Astrocyte of the spinal cord (primary cell): ENCODE data around the gene ZBED6.

Source experiments
- DNase-seq: peaks from one replicate; pipeline ENCODE4 v3.0.0; 2011; ENCODE audit warnings: low read depth, low spot score
- H3K4me3 ChIP-seq: 2 replicates; pipeline ENCODE4 v1.5.1; 2011; ENCODE audit warnings: low read depth, mild to moderate bottlenecking, low read length, moderate library complexity
- in situ Hi-C: cut with HindIII; loops from 2 replicates; pipeline ENCODE4 v1.10.0; 2017; ENCODE audit warnings: low sequenced_read_pairs
- TF ChIP-seq, protein P1 (sequence below): IDR thresholded peaks from 2 replicates; pipeline ENCODE4 v1.5.1; 2012; ENCODE audit warnings: low read depth, mild to moderate bottlenecking, low read length, inconsistent platforms

Gene ZBED6

DNA sequence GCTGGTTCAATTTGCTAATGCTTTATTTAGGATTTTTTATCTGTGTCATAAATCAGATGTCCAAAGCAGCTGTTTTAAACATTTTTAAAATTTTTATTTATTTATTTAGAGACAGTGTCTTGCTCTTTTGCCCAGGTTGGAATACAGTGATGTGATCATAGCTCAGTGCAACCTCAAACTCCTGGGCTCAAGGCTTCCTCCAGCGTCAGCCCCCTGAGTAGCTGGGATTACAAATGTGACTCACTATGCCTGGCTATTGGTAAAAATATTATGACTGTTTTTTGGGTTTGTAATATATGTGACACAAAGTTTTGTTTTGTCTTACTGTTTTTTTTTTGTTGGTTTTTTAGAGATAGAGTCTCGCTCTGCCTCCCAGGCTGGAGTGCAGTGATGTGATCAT, 11.8 kb downstream of the ZBED6 start:
- in situ Hi-C loops: no loop called here
- DNase-seq: peak; percentile 71
- H3K4me3 ChIP-seq: no peak overlapping the region
- TF ChIP-seq, protein P1, sequence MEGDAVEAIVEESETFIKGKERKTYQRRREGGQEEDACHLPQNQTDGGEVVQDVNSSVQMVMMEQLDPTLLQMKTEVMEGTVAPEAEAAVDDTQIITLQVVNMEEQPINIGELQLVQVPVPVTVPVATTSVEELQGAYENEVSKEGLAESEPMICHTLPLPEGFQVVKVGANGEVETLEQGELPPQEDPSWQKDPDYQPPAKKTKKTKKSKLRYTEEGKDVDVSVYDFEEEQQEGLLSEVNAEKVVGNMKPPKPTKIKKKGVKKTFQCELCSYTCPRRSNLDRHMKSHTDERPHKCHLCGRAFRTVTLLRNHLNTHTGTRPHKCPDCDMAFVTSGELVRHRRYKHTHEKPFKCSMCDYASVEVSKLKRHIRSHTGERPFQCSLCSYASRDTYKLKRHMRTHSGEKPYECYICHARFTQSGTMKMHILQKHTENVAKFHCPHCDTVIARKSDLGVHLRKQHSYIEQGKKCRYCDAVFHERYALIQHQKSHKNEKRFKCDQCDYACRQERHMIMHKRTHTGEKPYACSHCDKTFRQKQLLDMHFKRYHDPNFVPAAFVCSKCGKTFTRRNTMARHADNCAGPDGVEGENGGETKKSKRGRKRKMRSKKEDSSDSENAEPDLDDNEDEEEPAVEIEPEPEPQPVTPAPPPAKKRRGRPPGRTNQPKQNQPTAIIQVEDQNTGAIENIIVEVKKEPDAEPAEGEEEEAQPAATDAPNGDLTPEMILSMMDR: peak; percentile 3

DNA sequence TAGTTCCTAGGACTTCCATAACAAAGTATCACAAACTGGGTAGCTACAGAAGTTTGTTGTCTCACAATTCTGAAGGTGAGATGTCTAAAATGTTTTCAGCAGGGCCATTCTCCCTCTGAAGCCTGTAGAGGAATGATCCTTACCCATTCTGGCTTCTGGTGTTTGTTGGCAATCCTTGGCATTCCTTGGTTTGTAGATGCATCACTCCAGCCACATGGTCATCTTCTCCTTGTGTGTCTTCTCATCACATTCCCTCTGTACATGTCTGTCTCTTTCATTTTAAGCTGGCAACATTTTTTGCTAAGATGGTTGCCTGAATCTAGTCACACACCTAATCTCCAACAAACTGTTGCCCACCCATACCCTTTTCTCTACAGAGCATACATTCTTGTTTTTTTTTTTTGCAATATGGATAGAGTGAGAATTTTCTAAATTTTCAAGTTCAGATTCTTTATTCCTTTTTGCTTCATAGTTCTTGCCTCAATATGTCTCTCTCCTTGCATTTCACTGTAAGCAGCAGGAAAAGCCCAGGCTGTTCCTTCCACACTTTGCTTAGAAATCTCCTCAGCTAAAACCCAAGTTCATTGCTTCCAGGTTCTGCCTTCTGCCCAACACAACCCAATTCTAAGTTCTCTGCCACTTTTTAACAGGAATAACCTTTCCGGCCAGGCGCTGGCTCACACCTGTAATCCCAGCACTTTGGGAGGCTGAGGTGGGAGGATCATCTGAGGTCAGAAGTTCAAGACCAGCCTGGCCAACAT, 18.3 kb downstream of the ZBED6 start:
- DNase-seq: no peak
- in situ Hi-C loops: no loop called here
- H3K4me3 ChIP-seq: no peak overlapping the region
- TF ChIP-seq, protein P1: no peak

DNA sequence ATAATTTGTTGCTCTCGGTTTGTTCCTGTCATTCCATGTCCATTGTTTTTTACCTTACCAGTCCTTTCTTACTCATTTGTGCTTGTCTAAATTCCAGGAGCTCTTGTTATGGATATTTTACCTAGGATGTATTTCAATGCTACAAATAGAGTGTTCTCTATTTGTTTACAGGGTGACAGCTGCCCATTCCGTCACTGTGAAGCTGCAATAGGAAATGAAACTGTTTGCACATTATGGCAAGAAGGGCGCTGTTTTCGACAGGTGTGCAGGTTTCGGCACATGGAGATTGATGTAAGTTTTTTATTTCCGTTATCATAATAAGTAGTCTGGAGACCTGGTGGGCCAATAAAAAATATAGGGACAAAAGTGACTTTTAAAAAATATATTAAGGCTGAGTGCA, 23.0 kb downstream of the ZBED6 start:
- H3K4me3 ChIP-seq: no peak overlapping the region
- TF ChIP-seq, protein P1: no peak
- in situ Hi-C loops: no loop called here
- DNase-seq: no peak

DNA sequence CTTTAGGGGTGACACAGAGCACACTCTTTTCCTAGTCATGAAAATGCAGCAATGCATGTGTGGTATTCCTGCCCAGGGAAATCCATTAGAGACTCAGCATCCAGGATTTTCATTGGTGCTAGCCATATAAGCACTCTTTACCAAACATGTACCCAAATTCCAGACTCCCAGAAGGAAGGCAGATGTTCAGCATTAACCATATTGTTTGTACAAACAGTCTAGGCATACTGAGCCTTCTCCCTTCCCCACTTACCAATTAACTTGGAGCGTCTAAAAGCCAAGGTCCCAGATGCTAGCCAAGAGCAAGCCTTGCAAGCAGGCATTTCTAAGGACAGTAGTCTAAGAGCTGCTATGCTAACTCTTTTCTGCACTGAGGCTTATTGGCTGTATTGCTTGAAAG, 27.9 kb downstream of the ZBED6 start:
- TF ChIP-seq, protein P1: no peak
- in situ Hi-C loops: no loop called here
- DNase-seq: no peak
- H3K4me3 ChIP-seq: no peak overlapping the region

DNA sequence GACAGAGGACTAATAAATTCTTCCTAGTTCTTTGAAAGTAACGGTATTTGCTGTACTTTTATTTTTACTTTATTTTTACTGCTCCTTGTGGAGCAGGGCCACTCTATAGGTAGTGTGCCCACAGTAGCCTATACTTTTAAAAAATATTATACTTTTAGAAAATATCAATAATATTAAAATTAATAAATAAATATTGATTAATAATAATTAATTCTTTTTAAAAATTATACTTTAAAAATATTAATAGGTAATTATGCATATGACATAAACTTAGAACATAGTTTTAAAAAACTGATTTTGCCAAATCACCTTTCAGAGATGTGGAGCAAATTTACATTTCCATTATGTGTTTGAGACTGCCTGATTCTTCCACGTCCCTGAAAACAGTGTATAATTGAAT, 30.8 kb downstream of the ZBED6 start:
- in situ Hi-C loops: no loop called here
- DNase-seq: no peak
- H3K4me3 ChIP-seq: no peak overlapping the region
- TF ChIP-seq, protein P1: no peak

DNA sequence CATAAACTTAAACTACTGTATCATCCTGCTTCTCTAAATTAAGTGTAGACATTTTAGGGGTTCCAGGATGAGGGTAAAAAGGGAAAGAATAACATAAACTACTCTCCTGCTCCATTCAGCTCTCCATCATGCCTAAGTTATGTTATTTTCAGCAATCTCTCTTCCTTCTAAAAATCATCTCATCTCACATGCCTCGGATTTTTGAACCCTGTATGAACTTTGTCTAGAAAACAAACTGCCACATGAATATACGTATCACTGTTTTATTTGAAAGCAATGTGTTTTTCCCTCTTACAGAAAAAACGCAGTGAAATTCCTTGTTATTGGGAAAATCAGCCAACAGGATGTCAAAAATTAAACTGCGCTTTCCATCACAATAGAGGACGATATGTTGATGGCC, 32.6 kb downstream of the ZBED6 start:
- no peak overlapping the region for H3K4me3 ChIP-seq
- TF ChIP-seq, protein P1: no peak
- no peak for DNase-seq
- in situ Hi-C loops: no loop called here
